NCI-H1092 treated with DMSO at 0.1 percent for 48 hours (cell line): Measurements from ENCODE around the gene STOML2.
A peak's percentile ranks its signal among the peaks of the same experiment; 100 is the strongest.

ENCODE experiments used
- DNase-seq: peaks from one replicate; lab custom pipeline; 2025; lab: John Stamatoyannopoulos, UW

The STOML2 gene

DNA sequence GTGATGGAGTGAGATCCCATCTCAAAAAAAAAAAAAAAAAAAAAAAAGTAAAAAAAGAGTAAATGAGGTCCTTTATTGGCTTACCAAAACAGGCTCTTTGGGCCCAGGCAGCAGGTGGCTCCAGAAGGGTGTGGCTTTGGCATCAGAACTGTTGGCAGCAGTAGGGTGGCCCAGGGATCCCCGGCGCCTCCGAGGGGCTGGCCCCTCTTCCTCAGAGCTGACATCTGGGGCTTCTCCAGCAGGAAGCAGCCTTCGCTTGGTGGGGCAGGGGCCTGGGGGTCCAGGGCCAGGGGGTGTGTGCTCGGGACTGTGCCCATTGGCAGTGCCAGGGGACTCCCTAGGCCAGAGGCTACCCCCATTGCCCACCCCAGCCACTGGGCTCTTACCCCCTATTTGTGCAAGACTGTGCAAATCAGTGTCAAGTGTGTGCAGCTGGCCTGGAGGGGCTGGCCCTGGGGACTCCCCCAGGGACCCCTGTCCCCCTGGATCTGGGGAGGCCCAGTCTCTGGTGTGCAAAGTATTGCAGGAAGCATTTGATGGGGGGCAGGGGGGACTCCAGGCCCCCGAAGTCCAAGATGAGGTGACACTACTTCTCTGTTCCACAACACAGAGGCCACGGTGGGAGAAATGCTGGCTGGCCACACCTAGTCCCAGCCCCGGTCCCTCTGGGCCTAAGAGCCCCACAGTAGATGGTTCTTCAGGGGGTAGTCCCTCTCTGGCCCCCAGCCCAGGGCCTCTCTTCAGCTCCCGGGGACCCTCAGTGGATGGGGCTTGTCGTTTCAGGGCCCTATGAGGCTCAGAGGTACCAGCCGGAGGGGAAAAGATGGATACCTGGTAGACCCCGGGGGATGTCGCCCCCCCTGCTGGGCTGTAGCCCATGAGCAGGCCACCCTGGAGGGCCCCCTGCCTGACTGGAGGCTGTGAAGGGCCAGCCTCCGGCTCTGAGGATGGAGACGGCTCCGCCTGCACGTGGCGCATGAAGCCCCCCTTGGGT, 4.7 kb upstream of the STOML2 start:
- DNase-seq: no peak

DNA sequence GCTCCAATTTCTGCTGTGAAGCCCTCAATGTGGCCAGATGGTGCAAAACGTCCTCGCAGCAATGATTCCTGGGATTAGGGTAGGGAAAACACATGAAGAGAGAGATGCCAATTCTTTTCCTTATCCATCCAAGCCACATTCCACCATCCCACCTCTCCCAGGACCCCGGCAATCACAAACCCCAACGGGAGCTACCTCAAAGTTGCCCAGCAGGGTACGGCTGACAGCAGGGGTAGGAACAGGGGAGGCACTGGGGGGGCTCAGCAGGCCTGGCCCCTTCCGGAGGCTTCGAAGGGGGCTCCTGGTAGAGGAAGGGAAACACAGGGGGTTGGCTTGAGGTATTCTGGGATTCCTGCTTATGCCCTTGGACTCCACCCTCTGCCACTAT, 3.4 kb upstream of the STOML2 start:
- no peak for DNase-seq

- DNase-seq: no peak
Observed at GRCh38 chr9:35105571-35106342, 2.8 kb upstream of the STOML2 start.

DNA sequence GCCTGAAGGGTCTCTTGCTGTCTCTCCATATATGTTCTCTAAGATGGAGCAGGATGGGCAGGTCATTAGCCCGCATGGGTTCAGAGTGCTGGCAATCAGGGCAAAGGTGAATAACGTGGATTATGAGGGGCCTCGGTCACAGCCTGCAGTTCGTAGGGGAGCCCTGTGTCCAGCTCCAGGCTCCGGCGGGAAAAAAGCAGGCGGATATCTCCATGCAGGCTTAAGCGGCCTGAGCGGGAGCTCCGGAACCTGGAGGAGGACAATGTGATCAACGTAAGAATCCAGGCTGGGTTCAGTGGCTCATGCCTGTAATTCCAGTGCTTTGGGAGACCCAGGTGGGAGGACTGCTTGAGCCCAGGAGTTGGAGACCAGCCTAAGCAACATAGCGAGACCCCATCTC, 2.2 kb upstream of the STOML2 start:
- no peak for DNase-seq

- DNase-seq: no peak
Observed at GRCh38 chr9:35104586-35104985, 1.7 kb upstream of the STOML2 start.

GRCh38 chr9:35103660-35104191, 795 bp upstream of the STOML2 start:
- DNase-seq: no peak

DNA sequence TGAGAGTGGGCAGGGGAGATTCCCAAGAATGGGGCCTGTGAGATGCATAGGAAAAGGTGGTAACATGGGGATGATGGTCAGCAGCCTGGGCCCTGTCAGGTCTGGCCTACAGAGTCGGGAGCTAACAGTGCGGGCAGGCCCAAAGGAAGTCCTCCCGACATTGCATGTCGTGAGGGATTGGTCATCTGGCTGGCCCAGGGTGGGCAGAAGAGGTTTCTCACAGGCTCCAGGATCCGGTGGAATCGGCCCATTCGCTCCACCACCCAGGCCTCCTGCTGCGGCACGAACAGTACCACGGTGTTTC, 514 bp downstream of the STOML2 start:
- DNase-seq: no peak

DNA sequence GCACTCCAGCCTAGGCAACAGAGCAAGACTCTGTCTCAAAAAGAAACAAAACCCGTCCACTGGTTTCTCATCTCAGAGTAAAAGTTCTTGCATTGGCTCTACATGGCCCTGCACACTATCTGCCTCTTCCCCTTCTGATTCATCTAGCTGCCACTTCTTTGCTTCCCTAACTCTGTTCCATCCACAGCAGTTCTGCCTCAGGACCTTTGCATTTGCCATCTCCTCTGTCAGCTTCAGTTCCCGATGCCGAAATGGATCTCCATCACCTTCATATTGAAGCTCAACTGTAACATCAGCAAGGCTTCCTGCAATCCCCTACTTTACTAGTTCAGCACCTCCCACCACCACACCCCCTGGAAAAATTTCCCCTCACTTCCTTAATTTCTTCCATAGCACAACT, 5.4 kb downstream of the STOML2 start:
- DNase-seq: no peak

DNA sequence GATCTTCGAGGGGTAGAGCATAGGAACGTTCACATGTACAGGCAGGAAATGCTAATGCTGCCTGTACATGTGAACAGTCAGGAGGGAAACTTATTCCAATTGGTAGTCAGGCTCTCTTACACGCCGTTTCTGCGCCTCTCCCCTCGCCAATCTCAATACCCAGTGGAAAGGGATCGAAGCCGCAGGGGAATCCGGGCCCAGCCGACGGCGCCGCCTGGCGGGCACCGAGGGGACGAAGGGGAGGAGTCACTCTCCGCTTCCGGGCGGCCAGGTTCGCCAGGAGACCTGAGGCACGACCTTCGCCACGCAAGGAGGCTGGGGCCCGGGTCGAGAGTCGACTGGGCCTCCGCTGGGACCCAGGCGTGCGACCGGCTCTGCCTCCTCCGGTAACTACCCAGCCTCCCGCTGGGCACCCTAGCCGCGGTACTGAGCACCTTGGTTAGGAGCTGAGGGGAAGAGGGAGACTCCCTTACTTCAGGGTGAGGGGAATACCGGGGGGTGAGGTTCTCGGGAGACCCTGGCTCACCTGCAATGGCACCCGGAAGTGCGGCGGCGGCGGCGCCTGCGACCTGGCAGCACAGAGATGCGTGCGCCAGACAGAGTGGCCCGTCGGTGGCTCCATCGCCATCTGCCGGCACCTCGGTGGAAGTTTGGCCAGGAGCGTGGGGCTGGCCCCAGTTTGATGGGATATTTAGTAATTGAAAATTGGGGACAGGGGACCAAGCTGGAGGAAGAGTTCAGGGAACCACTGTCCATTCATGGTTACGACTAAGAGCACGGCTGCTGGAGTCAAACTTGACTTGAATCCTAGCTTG, 6.7 kb downstream of the STOML2 start, which contains the start of gene PIGO:
Gene PIGO (minus strand): TSS at position 557 of the 815 bp plus-strand sequence. CDS start 1,026 bp downstream, outside the sequence.
- peak; percentile 90 for DNase-seq

DNA sequence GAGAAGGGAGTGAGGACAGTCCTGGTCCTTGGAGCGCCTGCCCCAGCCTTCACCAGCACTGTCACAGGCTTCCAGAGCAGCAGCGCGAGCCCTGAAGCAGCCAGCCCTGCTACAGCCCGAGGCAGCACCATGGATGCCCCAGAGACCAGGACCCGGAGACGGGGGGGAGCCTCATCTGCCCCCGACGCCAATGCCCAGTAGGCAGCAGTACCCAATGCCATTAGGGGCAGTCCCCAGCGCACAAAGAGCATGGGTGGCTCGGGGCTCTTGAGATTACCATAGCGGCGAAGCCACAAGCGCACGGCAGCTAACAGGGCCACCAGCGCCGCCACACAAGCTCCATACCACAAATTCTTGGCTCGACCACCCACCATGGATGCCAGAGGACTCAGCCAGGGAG, 11.4 kb downstream of the STOML2 start:
- no peak for DNase-seq

GRCh38 chr9:35089434-35089833, 13.5 kb downstream of the STOML2 start:
- no peak for DNase-seq

GRCh38 chr9:35085078-35085477, 17.9 kb downstream of the STOML2 start:
- no peak for DNase-seq

DNA sequence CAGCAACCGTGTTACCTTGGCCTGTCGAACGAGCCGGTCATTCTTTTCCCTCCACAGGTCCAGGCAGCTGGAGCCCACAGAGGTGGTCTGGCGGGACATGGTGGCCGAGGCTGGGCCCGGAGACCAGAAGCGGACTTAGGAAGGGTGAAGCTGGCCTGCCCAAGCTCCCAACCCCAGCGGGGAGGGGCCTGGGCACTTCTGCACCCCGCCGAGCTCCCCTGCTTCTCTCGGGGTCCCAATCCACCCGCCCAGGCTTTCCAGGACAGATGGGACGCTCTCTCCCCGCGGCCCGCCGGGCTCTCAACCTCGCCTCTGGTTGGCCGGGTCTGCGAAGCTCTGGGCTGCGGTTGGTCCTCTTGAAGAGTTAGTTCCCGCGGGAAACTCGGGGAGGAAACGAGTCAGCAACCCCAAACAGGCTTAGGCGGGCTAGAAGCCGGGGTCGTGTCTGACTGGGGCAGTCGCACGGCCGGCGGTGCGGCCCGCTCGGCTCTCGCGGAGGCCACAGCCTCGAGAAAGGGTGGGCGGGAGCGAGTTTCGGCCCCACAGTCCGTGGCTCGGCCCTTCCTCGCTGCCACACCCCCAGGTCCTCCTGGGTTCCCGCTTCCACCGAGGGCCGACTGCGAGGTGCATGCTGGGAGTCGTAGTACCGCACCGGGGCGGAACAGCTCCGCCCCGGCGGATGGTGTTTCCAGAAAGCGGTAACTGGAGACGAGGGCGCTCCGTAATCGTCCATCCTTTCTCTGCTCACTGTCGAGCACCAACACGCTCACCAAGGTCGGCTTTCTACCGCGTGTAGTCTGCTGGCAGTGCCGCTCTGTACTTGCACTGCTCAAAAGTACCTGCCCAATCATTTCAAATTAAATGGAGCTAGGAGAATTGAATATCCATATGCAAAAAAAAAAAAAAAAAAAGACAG, 23.2 kb downstream of the STOML2 start, which contains the start of gene FANCG:
Gene FANCG (minus strand): TSS at position 517 of the 916 bp plus-strand sequence. CDS start 418 bp downstream, at position 99.
- peak; percentile 98 for DNase-seq

DNA sequence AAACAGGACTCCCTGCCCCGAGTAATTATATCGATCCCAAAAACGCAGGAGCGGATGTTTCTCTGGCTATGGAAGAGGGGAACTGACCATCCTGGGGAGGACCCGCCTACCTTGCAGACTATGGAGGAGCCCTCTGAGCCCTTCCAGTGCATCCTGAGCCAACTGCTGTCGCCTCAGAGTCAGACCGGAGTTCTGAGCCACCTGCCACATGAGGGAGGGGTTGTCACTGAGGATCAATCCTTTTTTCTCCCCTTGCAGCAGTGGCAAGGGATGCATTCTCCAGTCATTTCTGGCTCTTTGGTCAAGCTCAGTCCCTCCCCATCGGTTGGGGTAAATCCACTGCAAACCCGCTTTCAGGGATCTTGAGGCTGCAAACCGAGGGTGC, 23.9 kb downstream of the STOML2 start:
- peak; percentile 42 for DNase-seq

DNA sequence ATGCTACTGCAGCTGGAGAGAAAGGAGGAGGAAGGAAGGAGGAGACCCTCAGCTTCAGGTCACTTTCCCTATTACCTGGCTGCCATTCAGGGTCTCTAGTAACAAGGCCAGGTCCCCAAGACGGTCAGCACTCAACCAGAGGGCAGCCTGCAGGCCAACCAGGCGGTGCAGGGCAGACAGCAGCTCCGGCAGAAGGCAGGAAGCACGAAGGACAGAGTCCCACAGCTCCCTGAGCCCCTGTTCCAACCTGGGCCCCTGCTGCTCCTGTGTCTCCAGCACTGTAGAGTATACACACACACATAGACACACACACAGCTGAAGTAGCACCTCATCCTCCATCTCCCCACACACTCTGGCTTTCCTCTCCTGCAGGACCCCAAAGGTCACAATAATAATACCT, 24.9 kb downstream of the STOML2 start:
- no peak for DNase-seq

GRCh38 chr9:35076848-35077247, 26.1 kb downstream of the STOML2 start:
- no peak for DNase-seq

DNA sequence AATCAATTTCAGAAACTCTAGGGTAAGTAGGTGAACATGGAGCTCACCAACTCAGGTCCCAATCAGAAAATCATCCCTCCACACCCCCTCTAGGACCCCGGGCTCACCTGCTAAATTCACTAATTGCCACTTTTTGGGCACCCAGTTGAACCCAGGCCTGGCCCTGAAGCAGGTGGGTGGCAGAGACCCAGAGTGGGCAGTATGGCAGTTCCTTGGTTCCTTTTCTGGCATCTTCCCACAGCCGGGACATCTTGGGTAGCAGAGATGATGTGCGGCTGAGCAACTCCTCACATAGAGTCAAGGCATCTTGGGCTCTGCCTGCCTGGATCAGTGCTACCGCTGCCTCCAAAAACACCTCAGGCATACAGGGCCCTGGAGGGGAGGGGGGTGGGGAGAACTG, 27.6 kb downstream of the STOML2 start:
- no peak for DNase-seq

- no peak for DNase-seq
Observed at GRCh38 chr9:35074791-35075190, 28.1 kb downstream of the STOML2 start.

- no peak for DNase-seq
Observed at GRCh38 chr9:35074141-35074540, 28.8 kb downstream of the STOML2 start.

- DNase-seq: no peak
Observed at GRCh38 chr9:35073279-35073612, 29.7 kb downstream of the STOML2 start.
